AG09319 (cell line): Measurements from ENCODE around the gene C5orf63.

Source experiments
- DNase-seq: peaks from one replicate; pipeline ENCODE4 v3.0.0-alpha.2; 2010; ENCODE audit warnings: low read depth; ENCODE audit errors: extremely low read depth
- TF ChIP-seq, protein P1 (sequence below): IDR thresholded peaks from 2 replicates; pipeline ENCODE4 v1.5.1; 2011; ENCODE audit warnings: low read depth, mild to moderate bottlenecking, inconsistent platforms, low read length, moderate library complexity

Gene C5orf63

DNA sequence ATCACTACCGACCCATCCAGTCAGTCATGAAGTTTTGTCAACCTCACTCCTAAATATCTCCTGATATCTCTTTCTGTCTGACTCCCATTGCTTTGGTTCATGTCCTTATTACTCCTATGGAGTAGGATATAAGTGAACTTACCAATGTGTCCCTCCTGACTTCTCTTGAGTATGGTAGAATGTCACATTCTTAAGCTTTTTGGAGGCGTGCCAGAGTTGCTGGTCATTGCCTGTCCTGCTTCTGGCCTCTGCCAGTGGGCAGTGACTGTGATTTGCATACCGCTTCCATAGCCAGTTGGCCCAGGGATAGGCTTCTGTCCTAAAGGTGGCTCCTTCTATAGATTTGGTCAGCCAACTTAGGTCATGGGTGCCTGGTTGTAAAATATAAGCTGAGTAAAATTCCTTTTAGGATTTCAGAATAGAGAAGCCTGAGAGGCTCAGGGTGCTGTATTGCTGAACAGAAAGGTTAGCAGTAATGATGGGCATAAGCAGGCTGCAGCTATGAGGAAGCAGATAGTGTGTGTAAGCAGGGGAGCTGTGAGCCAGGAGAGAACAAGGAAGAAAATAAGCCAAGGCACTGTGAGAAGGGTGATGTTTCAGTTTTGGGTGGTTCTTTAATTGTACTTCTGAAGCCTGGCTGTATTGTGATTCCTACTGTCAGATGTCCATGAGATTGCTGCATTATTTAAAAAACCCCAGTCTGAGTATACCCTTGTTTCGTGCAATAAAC is 26.8 kb downstream of the C5orf63 start:
- DNase-seq: no peak

DNA sequence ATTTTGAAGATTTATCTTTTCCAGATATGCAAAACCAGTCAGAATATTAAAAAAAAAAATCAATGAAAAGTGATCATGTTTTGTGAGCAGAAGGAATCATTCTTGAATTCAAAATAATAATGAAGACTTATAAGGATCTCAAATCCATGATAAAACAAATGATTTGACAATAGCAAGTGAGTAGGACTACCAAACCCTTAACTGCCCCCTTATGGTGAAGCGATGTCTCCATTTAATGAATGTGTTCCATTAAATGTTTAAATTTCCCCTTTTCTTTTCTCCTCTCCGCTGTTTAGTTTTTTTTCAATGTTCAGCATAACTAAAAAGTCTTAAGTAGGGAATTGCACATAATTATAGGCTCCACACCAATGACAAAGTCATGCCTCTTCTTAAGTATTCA is 30.7 kb downstream of the C5orf63 start:
- no peak for DNase-seq
- TF ChIP-seq, protein P1, sequence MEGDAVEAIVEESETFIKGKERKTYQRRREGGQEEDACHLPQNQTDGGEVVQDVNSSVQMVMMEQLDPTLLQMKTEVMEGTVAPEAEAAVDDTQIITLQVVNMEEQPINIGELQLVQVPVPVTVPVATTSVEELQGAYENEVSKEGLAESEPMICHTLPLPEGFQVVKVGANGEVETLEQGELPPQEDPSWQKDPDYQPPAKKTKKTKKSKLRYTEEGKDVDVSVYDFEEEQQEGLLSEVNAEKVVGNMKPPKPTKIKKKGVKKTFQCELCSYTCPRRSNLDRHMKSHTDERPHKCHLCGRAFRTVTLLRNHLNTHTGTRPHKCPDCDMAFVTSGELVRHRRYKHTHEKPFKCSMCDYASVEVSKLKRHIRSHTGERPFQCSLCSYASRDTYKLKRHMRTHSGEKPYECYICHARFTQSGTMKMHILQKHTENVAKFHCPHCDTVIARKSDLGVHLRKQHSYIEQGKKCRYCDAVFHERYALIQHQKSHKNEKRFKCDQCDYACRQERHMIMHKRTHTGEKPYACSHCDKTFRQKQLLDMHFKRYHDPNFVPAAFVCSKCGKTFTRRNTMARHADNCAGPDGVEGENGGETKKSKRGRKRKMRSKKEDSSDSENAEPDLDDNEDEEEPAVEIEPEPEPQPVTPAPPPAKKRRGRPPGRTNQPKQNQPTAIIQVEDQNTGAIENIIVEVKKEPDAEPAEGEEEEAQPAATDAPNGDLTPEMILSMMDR: peak; percentile 23

More for the DNA sequence above, 26.8 kb downstream of the C5orf63 start:
- TF ChIP-seq, protein P1: no peak

GRCh38 chr5:127041571-127041970 is 31.7 kb downstream of the C5orf63 start:
- TF ChIP-seq, protein P1: no peak
- no peak for DNase-seq

- no peak for DNase-seq
Observed at GRCh38 chr5:127040796-127041520, 32.3 kb downstream of the C5orf63 start.

DNA sequence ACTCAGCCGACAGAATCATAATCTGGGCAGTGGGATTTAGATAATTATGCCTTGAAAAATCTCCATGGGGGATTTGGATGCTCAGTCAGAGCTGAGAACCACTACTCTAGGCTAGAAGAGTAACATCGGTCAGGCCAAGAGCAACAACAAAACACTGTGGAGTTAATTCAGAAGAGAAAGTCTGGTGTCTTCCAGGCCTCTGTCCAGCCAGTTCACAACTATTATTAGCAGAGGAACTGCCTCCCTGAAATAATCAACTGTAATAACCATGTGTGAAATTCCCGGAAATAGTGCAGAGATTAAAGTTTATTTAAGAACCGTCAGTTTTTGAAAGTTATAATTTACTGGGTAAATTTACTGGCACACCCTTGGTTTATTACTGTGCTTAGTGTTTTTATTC is 34.8 kb downstream of the C5orf63 start:
- TF ChIP-seq, protein P1: no peak
- no peak for DNase-seq

More at GRCh38 chr5:127040796-127041520, 32.3 kb downstream of the C5orf63 start:
- TF ChIP-seq, protein P1: no peak

- TF ChIP-seq, protein P1: no peak
- DNase-seq: no peak
Observed at GRCh38 chr5:127031863-127032232, 41.5 kb downstream of the C5orf63 start.
